HG03103 (cell line): ENCODE results near the gene PEX5L.
A peak's percentile ranks its signal among the peaks of the same experiment; 100 is the strongest.

Experiments used
- ATAC-seq: cut with Tn5 transposase; IDR thresholded peaks from one replicate; pipeline ENCODE4 v1.9.1; 2021; ENCODE audit warnings: low read depth; ENCODE audit not compliant: unreplicated experiment

PEX5L gene

DNA sequence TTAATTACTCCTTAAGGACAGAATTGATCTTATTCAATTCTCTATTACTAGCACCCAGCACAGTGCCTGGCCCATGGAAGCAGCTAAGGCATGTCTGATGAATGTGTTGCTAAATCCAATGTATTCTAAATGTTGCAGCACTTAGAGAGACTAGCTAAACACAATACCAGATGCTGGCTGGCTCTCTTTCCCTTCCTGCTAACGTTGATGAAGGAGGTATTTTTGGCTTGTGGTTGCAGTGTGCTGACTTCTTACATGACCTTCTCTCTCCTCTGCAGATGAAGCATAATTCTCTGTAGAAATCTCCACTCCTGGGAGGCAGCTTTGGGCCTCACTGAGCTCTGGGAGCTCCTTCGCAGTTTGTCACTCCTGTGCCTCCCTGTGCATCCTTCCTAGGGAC, 183.6 kb downstream of the PEX5L start:
- ATAC-seq = peak; percentile 61

DNA sequence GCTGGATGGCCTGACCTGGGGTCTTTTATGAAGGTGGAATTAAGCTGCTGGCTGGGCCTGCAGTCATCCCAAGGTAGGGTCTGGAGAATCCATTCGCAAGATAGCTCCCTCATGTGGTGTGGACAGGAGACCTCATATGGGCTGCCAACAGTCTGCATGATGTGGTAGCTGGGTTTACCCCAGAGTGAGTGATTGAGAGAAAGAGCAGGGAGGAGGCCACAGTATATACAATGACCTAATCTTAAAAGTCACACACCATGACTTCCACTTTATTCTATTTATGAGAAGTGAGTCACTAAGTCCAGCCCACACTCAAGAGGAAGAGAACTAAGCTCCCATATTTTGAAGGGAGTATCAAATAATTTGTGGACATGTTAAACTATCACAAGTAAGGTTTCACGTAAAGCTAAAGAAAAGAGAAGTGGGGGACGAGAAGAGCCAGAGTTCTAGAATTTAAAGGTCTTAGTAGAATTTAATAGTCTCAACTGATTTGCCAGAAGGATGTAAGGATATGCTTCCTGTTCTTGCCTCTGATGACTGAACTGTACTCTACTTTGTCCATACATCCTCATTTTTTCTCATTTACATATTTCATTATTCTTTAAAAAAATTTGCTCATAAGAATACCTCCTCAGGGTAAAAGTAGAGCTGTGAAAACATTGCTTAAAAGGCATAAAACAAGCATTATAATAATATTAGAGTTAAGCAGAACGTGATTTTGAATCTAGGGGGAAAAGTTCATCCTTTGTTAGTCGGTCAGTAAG, 184.4 kb downstream of the PEX5L start:
- peak; percentile 76 for ATAC-seq

DNA sequence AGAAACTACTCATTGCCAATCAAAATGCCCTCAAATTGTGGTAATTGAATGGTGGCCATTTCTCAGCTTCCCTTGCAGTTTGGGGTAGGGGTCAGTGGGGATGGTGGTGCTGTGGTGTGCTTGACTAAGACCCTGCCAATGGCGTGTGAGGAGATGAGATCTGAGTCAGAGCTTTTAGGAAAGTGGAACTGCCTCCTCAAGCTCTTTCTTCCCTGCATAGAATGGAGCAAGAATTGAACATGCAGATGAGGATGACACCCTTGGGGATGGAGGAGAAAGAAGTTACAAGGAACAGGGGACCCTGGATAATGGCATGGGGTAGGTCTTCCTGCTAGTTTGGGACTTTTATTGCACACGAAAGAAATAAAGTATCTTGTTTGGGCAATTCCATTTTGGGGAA, 188.0 kb downstream of the PEX5L start:
- ATAC-seq = no peak

DNA sequence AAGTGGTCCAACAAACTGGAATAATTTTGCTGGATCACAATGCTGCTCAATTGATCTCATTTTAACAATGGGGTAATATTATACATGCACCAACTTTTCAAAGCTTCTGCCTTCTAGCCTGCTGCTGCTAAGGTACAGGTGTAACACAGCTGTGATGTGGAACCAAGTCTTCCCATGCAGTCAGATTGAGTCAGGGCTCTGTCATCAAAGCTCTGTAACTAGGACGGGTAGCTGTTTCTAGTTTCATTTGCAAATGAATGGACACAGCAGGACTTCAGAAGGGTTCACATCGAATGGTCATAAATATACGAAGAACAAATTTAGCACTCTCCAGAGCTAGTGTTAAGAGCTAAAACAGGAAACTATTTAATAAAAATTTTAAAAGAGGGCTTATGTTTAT, 194.7 kb downstream of the PEX5L start:
- ATAC-seq = no peak

- ATAC-seq = no peak
Measured at GRCh38 chr3:179840985-179841384, 195.8 kb downstream of the PEX5L start.

DNA sequence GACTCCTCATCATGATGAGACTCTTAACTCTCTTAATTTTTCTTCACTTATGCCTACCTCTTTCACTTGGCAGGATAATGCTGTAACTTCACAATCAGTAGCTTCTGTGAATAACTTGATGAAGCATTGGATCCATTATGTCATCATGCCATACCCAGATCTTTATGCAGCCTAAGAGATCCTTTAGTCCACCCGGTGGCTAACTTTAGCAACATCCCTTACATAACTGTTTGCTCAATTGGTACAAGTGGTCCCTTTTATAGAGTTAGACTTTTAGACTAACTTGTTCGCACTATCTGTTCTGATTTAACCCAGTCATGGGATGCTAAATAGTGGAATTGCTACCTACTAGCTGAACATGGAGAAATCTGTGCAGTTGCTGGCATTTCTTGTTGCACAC, 199.4 kb downstream of the PEX5L start:
- no peak for ATAC-seq

- no peak for ATAC-seq
Measured at GRCh38 chr3:179833294-179833693, 203.4 kb downstream of the PEX5L start.

- no peak for ATAC-seq
Measured at GRCh38 chr3:179832333-179832854, 204.3 kb downstream of the PEX5L start.

DNA sequence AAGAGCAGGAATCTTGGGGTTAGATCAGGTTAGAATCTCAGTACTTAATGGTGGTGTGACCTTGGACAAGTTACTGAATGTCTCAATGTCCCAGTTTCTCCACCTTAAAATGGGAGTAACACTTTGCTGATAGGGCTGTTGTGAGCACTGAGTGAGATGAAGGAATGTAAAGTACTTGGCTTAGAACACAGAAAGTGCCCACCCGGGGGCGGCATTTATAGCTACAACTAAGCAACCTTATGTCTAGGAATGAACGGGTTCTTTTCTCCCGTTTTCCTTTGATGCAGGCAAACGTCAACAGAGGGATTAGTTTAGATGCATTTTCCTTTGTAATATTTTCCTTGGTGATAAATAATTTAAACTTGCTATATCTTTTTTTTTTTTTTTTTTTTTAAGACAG, 207.3 kb downstream of the PEX5L start:
- no peak for ATAC-seq

DNA sequence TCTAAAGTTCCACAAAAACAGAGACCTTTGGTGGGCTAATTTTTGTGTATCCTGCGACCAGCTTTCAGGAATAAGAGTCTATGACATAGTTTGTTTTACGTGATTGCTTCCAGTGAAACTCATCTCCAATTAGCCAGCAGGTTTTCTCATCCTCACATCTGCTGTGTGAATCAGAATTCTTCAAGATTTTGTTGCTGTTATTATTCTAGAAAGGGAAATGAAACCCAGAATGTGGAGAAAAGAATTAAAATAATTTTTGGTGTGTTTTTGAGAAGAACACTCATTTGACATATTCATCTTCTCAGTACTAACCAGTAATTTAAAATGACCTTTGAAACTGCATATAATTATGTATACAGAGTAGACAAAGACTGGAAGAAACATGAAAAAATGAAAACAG, 208.0 kb downstream of the PEX5L start:
- ATAC-seq = no peak

- ATAC-seq = no peak
Measured at GRCh38 chr3:179826247-179826637, 210.5 kb downstream of the PEX5L start.

GRCh38 chr3:179825527-179826246, 211.1 kb downstream of the PEX5L start:
- no peak for ATAC-seq

GRCh38 chr3:179822296-179822695, 214.4 kb downstream of the PEX5L start:
- no peak for ATAC-seq

- no peak for ATAC-seq
Measured at GRCh38 chr3:179819379-179819778, 217.4 kb downstream of the PEX5L start.

GRCh38 chr3:179812096-179812382, 224.7 kb downstream of the PEX5L start:
- ATAC-seq = no peak

DNA sequence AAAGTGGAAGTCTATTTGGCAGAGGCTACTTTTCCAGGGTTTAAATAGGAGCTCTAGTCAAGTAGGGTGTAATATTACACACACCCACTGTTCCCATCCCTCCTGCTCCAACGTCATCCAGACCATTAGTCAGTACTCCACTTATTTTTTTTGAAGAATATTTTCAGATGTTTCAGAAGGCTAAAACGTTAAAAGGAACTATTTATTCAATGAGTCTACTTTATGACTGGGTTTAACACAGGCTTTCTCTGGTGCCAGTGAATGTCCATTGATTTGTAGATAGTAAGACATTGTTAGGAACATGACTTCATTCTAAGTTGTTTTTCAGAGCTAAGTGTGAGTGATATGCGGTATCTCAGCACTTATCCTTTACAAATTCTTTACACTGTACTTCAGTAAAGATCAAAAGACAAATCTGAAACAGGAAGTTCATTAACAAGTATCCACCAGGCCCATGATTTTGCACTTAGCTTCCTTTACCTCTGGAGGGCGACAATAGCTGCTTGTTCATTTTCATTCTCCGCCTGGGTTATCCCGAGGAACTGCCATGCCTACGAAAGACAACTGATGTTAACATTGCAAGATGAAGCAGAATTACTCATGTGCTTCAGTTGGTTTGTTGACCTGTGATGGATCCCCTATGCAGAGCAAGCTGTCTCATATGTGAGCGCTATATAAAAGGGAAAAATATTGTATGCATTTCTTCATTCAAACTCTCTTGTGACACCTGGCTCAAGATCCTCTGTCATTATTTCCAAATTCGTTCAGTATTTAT, 225.2 kb downstream of the PEX5L start:
- ATAC-seq = peak; percentile 82

- no peak for ATAC-seq
Measured at GRCh38 chr3:179809639-179810038, 227.1 kb downstream of the PEX5L start.

DNA sequence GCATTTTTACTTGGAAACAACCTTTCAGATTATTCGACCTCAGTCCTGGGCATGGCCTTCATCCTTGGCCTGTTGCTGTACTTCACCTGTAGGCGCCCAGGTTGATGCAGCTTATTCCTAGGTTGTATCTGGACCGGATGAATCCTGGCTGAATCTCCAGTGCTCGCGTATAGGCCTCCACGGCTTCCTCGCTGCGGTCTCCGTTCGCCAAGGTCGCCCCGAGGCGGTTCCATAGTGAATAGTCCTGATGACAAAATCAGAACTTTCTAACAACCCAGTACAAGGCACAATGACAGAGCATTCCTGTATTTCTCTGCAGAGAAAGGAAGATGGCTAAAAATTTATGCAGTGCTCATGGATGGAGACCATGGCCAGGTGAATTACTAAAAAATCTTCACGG, 229.1 kb downstream of the PEX5L start:
- ATAC-seq = no peak

DNA sequence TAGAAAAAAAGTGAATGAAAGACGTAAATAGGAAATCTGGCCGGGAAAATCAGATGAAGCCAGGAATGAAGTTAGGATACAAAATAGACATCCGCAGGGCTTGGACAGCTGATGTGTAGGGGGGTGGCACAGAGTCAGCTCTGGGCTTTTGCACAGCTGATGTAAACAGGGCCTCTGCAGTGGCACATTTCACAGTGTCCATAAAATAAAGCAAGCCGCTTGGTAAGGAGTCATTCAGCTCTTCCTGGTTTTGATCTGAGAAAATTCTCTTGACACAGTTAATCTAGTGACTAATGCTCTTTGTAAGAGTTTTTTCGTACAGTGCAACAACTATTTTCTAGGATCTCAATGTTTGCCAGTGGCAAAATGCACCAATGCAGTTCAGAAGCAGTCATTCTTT, 230.6 kb downstream of the PEX5L start:
- ATAC-seq = no peak

DNA sequence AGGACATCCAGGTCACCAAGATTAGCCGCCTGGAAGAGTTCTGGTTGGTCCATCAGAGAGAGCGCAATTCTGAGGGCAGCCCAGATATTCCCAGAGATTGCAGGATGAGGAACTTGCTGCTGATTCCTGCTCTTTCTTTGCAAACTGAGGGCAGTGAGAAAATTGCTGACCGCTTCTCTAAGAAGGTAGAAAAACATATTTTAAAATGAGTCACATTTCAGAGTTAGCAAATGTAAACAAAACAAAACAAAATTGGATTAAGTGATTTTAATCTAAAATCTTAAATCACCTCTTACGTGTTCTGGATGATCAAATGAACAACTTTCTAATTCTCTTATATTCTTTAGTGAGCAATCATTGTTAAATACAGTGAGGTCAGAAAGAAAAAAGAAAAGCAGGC, 234.9 kb downstream of the PEX5L start:
- ATAC-seq = no peak

DNA sequence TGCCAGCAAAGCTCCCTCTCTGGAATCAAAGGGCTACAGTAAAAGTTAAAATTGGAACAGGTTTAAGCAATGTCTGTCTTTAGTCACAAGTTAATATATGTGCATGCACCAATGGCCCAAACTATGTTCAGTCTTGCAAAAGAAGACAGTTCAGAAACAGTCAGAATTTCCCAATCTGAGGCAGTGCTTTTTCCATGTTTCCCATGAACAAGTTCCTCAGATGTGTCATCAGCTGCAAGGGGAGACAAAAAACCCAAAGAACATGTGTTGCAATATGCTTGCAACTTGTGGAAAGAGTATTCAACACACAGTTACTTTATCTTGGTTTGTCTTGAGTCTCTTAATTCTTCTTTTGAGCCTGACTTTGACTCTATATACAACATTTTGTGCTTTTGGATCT, 235.5 kb downstream of the PEX5L start:
- ATAC-seq = no peak
